HS-5 (cell line): ENCODE results near the gene KRTAP4-2.
"Not testable (repeated sequence)": the region's sequence is repeated elsewhere in the genome, so short reads cannot be mapped to it uniquely, and the experiment has no call there.

Experiments used
- DNase-seq: peaks from one replicate; pipeline ENCODE4 v3.0.0-alpha.2; 2012; ENCODE audit warnings: low read depth

The KRTAP4-2 gene

DNA sequence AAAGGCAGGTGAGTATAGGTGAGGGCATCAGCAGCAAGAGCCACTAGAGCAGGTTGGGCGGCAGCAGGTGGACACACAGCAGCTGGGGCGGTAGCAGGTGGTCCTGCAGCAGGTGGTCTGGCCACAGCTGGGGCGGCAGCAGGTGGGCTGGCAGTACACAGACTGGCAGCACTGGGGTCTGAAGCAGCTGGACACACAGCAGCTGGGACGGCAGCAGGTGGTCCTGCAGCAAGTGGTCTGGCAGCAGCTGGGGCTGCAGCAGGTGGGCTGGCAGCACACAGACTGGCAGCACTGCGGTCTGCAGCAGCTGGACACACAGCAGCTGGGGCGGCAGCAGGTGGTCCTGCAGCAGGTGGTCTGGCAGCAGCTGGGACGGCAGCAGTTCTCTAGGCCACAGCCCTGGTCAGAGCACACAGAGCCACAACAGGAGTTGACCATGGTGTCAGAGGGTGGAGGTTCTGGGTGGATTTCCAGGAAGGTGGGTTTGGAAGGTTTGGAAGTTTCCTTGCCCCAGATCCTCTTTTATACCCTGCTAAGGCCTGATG, at the start of gene KRTAP4-2:
KRTAP4-2 (minus strand) TSS at position 495 of the 545 bp plus-strand sequence; CDS start at position 438, 57 bp downstream.
- DNase-seq, result no peak

DNA sequence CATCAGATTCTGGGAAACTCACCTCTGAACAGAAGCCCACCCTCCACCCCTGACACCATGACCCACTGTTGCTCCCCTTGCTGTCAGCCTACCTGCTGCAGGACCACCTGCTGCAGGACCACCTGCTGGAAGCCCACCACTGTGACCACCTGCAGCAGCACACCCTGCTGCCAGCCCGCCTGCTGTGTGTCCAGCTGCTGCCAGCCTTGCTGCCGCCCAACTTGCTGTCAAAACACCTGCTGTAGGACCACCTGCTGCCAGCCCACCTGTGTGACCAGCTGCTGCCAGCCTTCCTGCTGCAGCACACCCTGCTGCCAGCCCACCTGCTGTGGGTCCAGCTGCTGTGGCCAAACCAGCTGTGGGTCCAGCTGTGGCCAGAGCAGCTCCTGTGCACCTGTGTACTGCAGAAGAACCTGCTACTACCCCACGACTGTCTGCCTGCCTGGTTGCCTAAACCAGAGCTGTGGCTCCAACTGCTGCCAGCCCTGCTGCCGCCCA, 48.6 kb upstream of the KRTAP4-2 start, which contains the start of gene KRTAP9-2:
KRTAP9-2 (plus strand) TSS at position 51 of the 498 bp plus-strand sequence; CDS start at position 58, 7 bp downstream.
- DNase-seq, result not testable (repeated sequence)

GRCh38 chr17:41226051-41226450, 48.0 kb upstream of the KRTAP4-2 start:
- DNase-seq, result no peak

- DNase-seq, result no peak
Observed at GRCh38 chr17:41223821-41224220, 45.8 kb upstream of the KRTAP4-2 start.

DNA sequence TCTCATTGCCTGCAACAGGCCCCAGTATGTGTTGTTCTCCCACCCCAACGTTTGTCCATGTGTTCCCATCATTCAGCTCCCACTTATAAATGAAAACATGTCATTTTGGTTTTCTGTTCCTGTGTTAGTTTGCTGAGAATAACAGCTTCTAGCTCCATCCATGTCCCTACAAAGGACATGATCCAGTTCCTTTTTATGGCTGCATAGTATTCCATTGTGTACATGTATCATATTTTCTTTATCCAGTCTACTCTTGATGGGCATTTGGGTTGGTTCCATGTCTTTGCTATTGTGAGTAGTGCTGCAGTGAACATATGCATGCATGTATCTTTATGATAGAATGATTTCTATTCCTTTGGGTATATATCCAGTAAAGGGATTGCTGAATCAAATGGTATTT, 37.7 kb upstream of the KRTAP4-2 start:
- no peak for DNase-seq

GRCh38 chr17:41212524-41213169, 34.6 kb upstream of the KRTAP4-2 start:
- no peak for DNase-seq

GRCh38 chr17:41211845-41212466, 33.9 kb upstream of the KRTAP4-2 start:
- peak; percentile 30 for DNase-seq

- DNase-seq, result no peak
Observed at GRCh38 chr17:41199421-41200078, 21.5 kb upstream of the KRTAP4-2 start.

DNA sequence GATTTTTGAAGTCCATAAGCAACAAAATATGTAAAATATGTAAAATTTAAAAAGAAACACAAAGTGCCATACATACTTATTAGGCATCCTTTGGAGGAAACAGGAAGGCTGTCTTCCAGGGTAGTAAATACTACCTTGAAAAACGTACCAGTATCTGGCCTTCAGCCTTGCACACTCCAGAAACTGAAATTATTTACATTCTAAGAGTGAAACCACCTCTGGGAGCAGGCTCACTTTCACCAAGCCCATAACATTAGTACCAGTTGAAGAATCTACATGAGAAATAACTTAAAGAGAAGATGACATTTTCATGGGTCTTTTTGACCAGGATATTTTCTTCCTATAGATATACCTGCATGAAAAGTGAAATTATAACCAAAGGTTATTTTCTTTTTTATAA, 18.0 kb upstream of the KRTAP4-2 start:
- no peak for DNase-seq

DNA sequence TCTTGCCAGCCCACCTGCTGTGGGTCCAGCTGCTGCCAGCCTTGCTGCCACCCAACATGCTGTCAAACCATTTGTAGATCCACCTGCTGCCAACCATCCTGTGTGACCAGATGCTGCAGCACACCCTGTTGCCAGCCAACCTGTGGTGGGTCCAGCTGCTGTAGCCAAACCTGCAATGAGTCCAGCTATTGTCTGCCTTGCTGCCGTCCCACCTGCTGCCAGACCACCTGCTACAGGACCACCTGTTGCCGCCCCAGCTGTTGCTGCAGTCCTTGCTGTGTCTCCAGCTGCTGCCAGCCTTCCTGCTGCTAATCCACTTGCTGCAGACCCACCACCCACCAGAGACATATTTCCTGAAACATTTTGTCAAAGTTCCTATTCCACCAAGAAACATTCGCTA, 12.3 kb upstream of the KRTAP4-2 start:
- DNase-seq, result no peak

DNA sequence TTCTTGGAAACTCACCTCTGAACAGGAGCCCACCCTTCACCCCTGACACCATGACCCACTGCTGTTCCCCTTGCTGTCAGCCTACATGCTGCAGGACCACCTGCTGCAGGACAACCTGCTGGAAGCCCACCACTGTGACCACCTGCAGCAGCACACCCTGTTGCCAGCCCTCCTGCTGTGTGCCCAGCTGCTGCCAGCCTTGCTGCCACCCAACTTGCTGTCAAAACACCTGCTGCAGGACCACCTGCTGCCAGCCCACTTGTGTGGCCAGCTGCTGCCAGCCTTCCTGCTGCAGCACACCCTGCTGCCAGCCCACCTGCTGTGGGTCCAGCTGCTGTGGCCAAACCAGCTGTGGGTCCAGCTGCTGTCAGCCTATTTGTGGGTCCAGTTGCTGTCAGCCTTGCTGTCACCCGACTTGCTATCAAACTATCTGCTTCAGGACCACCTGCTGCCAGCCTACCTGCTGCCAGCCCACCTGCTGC, 11.9 kb upstream of the KRTAP4-2 start, which contains the start of gene KRTAP9-1:
KRTAP9-1 (plus strand) TSS at position 51 of the 482 bp plus-strand sequence; CDS start at position 51, 0 bp downstream.
- DNase-seq, result not testable (repeated sequence)

- DNase-seq, result no peak
Observed at GRCh38 chr17:41186872-41187271, 8.9 kb upstream of the KRTAP4-2 start.

DNA sequence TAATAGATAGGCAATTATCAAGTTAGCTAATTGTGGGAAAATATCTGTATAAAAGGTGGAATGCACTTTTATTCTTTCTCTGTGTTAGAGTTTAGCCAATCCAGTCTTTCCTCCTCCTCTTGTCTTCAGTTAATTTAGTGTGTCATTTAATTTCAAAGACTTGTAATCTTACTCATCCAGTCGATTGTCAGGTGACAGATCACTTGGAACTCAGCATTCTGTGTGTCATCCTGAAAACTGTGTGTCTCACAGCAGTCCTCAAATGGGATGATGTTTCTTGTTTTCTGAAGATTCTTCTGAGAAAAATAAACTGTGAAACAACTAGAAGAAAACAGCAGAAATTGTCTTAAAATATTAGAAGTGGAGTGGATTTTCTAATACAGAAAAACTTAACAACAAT, 7.0 kb upstream of the KRTAP4-2 start:
- DNase-seq, result no peak

DNA sequence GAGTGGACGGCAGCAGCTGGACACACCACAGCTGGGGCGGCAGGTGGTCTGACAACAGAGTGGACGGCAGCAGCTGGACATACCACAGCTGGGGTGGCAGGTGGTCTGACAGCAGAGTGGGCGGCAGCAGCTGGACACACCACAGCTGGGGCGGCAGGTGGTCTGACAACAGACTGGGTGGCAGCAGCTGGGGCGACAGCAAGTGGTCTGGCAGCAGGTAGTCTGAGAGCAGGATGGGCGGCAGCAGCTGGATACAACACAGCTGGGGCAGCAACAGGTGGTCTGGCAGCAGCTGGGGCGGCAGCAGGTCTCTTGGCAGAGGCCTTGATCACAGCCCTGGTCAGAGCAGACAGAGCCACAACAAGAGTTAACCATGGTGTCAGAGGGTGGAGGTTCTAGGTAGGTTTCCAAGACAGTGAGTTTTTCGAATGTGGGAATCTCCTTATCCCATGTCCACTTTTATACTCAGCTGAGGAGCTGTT, 6.5 kb upstream of the KRTAP4-2 start, which contains the start of gene KRTAP4-1:
KRTAP4-1 (minus strand) TSS at position 432 of the 482 bp plus-strand sequence; CDS start at position 375, 57 bp downstream.
- no peak for DNase-seq

DNA sequence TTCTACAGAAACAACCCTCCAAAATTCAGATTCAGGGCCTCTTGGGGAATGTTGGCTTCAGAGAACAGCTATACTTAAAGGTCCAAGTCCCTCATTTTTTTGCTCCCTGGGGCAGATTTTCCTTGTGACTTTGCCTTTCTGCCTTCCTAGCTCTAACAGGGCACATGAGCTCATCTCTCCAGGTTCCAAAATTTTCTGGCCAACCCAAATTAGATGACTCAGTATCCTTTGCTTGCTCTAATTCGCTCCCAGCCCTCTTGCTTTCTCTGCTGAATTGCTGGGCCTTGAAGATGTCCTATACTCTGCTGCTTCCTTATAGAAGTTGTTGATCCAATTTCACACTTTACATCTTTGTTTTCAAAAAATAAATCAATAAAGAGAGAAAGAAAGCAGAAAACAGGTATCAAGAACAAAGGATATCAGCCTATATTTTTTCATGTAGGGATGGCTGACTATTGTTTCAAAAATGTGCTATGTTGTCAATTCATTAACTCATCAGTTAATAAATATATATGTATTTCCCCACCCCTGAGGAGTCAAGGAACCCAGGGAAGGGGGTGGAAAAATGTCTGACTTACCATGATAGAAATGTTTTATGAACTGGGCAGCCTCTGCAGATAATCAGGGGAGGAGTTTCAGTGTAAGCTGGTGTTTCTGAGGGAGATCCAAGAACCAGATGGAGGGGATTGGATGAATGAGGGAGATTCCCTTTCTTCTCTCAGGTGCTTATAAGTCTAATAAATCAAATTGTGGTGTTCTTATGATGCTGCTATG, 1.0 kb upstream of the KRTAP4-2 start:
- DNase-seq, result peak; percentile 28

DNA sequence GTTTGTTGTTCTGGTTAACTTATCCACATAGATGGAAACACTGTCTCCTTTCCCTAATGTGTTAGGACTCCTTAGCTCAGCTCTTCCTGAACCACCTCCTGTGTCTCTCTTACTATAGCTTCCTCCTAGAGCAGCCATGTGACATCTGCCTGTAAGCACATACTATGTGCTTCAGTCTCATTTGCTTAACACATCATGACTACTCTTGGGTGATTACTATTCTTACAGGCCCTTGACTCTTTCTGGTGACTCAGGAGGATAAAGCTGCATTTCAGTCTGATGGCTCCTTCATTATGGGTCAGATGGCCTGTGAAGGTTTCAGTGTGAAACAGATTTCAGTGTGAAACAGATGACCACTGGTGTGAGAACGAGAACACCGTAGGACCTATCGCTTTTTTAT, 320 bp upstream of the KRTAP4-2 start:
- DNase-seq, result peak; percentile 48

- no peak for DNase-seq
Observed at GRCh38 chr17:41176744-41177387, 1.2 kb downstream of the KRTAP4-2 start.

DNA sequence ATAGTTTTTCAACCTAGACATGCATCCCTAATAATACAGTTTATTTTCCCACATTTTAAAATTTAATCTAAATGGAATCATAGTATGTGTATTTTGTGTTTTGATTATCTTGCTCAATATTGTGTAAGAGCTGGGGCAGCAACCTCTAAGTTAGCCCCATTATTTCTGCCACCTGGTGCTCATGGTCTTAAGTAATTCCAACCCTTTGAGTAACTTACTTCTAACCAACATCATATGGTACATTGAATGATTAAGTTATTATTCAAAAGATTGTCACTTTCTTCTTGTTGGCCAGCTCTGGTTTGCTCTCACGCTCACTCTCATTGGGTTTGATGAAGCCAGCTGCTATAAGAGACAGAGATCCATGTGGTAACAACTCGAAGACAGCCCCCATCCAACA, 6.1 kb downstream of the KRTAP4-2 start:
- DNase-seq, result peak; percentile 11

DNA sequence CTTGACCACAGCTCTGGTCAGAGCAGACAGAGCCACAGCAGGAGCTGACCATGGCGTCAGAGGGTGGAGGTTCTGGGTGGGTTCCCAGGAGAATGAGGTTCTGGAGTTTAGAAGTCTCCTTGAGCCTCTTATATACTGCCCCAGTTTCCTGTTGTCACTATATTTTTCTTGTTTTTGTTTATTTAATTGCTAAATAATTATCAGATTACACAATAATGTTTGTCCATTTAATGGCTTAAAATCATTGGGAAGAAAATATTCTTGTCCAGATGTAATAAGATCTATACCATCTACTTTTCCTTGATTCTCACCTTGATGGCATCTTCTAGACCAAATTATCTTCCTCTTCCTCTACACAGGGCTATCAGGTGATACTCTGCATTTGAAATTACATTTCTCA, 9.9 kb downstream of the KRTAP4-2 start, which contains the start of gene KRTAP4-3:
KRTAP4-3 (minus strand) TSS at position 101 of the 400 bp plus-strand sequence; CDS start at position 52, 49 bp downstream.
- DNase-seq, result no peak

DNA sequence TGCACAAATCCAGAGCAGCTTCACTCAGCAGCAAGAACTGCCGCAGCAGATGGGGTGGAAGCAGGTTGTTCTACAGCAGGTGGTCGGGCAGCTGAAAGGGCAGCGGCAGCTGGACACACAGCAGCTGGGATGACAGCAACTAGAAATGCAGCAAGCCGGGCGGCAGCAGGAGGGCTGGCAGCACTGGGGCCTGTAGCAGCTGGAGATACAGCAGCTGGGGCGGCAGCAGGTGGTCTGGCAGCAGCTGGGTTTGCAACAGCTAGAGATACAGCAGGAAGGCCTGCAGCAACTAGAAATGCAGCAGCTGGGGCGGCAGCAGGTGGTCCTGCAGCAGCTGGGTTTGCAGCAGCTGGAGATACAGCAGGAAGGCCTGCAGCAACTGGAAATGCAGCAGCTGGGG, 10.5 kb downstream of the KRTAP4-2 start:
- no peak for DNase-seq

DNA sequence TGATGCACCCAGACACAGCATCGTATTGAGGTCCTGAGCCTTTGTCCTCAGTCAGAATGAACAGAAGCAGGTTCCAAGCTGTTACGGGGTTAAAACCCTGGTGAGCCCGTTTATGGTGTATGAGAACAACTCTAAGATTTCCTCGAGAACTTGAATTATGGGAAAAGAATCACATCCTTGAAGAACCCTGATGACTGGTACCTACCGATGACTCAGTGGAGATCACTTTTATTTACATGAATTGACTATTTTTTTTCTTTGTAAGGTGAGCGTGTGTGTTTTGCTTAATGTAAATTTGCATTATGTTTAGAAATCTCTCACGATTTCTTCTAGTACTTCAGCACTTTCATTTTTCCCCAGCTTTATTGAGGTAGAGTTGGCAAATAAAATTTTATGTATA, 14.2 kb downstream of the KRTAP4-2 start:
- DNase-seq, result no peak
